ENCODE measurements around the gene PSG11. TPM values are rescaled to one million over a fixed set of nuclear protein-coding genes. Genes with fewer than 3 reads are reported as not detected.
"Not testable (repeated sequence)": the region's sequence is repeated elsewhere in the genome, so short reads cannot be mapped to it uniquely, and the experiment has no call there.

The PSG11 gene
- total RNA-seq (2014; rRNA removed; shearing (Covaris generic)), result not detected in 2 replicates
- not detected in 2 replicates for polyA plus RNA-seq (2014; cell fraction: nucleus; rRNA removed)

DNA sequence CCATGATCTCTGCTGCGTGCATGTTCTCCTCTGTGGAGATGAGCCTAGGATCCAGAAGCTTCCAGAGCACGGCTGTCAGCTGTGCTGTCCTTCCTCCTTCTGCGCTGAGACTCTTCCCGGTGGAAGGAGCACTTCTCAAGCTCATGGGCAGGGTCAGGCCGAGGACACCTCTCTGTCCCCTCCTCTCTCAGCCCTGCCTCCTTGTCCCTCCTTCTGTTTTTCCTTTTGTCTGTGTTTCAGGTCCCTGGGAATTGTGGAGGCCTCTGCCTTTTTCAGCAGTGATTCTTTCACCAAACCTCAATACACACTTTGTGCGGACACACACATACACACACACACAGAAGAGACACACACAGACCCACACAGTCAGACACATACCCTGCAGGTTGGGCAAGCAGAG, at the start of gene PSG11:
Gene PSG11, minus strand, starts transcription at position 101 of the 400 bp plus-strand sequence. Its CDS starts 97 bp downstream, at position 4.
- not testable (repeated sequence) for DNase-seq (ENCODE audit: extremely low read depth, low read depth)

DNA sequence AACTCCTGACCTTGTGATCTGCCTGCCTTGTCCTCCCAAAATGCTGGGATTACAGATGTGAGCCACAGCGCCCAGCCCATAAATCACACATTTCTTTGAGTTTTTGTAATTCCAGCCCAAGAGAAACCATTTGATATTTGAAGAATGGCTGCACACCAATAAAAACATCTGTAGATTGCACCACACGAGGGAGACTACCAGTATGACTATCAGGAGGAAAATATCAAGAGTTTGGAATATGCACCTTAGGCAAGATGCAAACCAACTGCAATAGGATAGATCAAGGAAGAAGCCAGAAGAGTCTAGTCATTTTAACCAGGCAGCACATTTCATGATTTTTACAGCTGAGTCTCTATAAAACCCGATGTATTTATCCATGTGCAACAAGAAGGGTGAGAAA, 36.1 kb upstream of the PSG11 start:
- not testable (repeated sequence) for DNase-seq (ENCODE audit: extremely low read depth, low read depth)

DNA sequence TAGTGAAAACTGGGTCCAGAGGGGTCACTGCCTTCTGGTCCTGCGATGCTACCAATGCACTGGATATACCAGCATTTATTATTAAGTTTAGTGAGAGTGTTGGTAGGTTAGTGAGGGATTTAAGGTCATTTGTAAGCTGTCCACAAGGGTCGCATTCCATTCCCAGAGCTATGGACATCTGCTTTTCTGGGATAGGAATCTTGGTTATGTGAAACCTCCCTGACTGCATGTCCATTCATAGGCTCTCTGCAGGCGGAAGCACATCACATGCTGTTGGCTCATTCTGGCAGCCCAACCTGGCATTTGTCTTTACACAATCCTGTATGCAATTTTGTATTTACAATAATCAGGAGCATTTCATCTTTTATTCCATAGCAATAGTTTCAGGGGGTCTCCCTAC, 35.1 kb upstream of the PSG11 start:
- not testable (repeated sequence) for DNase-seq (ENCODE audit: extremely low read depth, low read depth)

DNA sequence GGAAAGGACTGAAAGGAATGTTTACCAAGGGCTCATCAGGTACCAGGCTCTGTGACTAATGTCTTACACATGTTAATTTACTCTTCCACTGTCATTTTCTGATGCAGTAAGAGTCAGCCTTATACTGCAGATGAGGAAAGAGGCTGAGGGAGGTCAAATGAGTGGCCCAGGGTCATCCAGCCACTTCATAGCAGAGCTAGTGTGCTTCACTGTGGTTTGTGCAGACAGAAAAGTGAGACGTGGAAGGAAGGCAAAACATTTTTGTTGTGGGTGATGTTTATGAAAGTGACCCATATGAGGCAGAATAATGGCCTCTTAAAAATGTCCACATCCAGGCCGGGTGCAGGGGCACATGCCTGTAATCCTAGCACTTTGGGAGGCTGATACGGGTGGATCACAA, 34.0 kb upstream of the PSG11 start:
- DNase-seq (ENCODE audit: extremely low read depth, low read depth), result not testable (repeated sequence)

DNA sequence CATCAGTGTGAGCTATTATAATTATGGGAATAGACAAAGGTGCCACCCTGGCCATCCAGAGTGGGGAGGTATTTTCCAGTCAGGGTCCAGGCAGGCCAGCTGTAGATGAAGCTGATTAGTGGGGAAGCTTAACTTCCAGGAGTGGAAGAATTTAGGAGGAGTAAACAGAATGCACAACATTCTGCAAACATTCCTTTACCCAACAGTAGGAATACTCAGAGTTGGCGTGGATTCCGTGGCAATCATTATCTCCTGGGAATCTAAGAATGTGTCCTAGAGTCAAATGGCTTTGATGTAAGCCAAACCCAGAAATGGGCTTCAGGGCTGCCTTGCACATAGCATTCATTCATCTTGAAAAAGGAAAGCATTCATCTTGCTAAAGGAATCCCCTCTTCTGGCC, 33.2 kb upstream of the PSG11 start:
- DNase-seq (ENCODE audit: extremely low read depth, low read depth), result not testable (repeated sequence)

DNA sequence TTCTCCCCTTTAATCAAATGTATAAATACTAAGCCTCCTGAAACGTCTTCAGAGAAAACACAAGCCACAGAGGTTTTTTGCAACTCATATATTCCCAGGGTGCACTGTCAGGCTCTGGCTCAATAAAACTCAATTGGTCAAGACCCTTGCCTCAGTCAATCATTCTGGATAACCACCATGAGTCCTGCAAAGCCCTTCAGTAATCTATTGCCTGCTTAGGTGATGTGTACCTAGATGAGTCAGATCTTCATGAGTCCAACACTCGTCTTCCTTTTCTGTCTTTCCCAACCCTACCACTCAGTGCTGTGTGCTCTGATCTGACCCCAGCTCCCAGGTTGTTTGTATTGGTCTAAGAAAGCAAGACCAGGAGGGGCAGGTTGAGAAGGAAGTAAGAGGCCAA, 32.2 kb upstream of the PSG11 start:
- DNase-seq (ENCODE audit: extremely low read depth, low read depth), result not testable (repeated sequence)

DNA sequence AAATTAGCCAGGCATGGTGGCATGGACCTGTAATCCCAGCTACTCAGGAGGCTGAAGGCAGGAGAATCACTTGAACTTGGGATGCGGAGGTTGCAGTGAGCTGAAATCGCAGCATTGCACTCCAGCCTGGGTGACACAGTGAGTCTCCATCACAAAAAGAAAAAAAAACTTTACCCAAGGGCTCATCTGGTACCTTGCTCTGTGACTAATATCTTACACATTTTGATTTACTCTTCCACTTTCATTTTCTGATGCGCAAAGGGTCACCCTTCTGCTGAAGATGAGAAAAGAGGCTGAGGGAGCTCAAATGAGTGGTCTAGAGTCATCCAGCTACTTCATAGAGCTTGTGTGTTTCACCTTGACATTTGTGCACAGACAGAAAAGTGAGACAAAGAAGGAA, 21.7 kb upstream of the PSG11 start:
- DNase-seq (ENCODE audit: extremely low read depth, low read depth), result not testable (repeated sequence)

DNA sequence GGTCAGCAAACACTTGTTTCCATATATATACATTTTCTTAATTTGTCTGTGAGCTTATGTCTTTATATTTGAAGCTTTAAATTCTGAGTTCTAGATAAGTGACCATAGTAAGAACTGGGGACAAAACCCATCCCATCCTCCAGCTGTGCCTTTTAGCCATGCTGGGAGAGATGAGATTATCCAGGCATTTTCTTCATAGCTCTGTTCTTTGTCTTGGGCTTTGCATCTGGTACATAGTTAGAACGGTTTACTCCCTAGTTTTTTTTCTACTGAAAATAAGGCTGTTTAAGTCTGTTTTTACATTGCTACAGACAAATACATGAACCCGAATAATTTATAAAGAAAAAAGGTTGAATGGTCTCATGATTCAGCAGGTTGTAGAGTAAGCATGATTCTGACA, 20.3 kb upstream of the PSG11 start:
- DNase-seq (ENCODE audit: extremely low read depth, low read depth), result not testable (repeated sequence)

DNA sequence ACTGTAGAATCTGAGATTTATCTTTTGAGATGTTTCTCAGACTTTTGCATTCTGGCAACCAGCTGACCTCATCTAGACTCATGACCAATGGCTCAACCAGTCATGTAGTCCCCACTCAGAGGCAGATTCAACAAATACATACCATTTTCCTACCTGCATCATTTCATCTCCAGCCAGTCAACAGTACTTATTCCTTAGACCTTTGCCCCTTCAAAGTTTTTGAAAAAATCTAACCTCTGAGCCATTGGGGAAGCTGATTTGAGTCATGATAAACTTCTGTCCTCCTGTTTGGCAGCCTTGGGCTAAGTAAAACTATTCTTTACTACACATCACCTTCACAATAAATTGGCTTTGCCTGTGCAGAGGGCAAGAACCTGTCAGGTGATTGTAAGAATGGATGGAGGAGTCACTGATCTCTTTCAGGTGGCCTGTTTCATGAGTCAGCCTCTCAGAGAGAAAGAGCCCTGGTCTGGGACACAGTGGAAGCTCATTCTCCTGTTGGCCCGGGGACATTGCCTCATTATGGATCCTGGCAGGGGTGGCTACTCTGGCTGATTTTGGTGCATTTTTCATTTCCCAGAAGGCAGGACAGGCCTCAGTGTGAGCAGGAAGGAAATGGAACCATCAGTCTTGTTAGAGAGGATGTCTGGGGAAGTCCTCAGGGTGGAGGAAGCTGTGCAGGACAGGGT, 17.4 kb upstream of the PSG11 start:
- not testable (repeated sequence) for DNase-seq (ENCODE audit: extremely low read depth, low read depth)

DNA sequence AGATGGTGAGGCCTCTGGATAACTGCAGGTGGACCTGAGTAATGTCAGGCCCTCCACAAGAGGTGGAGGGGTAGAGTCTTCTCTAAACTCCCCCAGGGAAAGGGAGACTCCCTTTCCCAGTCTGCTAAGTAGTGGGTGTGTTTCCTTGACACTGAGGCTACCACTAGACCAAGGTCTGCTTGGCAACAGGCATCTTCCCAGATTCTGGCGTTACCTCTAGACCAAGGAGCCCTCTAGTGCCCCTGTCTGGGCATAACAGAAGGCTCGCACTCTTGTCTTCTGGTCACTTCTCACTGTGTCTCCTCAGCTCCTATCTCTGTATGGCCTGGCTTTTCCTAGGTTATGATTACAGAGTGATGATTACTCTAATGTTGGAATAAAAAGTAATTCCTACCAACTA, 5.4 kb upstream of the PSG11 start:
- not testable (repeated sequence) for DNase-seq (ENCODE audit: extremely low read depth, low read depth)

DNA sequence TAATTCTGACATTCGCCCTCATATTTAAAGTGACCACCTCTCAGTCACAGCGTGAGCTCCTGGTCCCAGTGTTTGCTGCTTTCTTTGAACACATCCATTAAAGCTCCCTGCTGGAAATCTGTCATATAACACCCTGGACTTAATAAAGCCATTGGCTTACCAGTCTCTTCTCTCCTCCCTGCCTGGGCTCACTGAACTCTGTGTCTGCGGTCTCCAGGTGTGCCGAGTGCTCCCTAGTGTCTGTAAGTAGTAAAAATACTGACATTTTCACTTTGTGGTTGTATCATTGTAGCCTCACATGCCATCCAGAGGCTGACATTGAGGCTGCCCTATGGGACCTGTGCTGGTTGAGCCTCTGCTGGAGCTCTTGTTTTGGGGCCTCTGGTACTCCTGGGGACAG, 2.6 kb upstream of the PSG11 start:
- no peak for DNase-seq (ENCODE audit: extremely low read depth, low read depth)

DNA sequence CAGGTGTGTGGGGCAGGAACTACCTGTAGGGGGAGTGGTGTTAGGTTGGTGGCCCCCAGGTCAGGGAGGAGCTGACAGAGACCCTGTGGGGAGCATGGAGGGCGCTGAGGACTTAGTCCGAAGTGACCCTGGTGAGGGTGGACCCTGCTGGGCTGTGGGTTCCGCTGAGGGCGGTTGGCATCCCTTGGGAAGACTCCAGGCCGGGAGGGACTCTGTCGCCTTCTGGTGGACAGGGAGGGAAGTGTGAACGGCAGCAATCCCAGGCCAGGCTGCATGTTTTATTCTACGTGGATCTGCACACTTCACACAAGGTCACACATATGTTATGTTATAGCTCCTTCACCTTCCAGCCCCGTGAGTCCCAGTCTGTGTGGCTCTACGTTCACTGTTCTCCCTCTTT, 1.7 kb upstream of the PSG11 start:
- not testable (repeated sequence) for DNase-seq (ENCODE audit: extremely low read depth, low read depth)

DNA sequence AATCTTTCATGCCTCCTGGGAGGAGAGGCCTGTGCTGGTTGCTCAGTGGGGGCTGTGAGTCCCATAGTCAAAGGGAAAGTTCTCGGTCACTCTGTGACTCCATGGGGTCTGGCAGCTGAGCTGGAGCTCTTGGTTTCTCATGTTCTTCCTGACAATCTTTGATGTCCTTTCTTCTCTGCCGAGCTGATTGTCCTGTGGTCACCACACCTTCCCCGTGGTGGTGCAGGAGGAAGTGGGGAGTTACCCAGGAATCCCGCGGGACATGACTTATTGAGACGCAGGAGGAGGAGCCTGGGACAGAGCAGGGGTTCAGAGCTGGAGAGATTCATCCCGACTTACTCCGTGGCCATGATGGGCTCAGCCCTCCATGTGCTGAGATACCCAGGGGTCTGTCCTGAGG, 792 bp upstream of the PSG11 start:
- not testable (repeated sequence) for DNase-seq (ENCODE audit: extremely low read depth, low read depth)

DNA sequence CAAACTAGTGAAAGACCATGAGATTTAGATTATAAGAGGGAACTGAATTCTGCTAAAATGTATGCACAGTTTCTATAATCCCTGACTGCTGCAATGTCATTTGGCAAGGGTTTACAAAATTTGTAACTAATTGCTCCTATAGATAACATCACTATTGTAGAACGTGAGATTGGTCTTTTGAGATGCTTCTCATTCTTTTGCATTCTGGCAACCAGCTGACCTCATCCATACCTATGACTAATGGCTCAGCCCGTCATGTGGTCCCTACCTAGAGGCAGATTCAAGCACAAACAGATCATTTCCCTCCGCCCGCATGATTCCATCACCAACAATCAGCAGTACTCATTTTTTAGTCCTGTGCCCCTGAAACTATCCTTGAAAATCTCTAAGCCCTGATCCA, 4.2 kb downstream of the PSG11 start:
- not testable (repeated sequence) for DNase-seq (ENCODE audit: extremely low read depth, low read depth)

DNA sequence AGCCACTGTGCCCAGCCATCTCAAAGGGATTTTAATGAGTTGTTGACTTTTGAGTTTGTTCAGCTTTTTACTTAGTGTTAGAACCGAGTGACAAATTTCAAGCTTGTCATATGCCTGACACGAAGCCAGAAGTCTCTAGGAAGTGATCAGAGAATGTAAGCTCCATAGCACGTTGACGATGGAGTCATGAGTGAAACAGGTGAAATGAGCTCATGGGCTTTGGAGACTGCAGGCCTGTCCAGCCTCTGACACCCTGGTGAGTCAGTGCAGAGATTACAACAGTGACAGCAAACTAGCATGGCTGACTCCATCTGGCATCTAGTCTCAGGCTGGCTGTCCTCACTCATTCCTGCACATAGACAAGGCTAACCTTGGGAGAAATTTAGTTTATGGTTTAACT, 4.6 kb downstream of the PSG11 start:
- DNase-seq (ENCODE audit: extremely low read depth, low read depth), result not testable (repeated sequence)

DNA sequence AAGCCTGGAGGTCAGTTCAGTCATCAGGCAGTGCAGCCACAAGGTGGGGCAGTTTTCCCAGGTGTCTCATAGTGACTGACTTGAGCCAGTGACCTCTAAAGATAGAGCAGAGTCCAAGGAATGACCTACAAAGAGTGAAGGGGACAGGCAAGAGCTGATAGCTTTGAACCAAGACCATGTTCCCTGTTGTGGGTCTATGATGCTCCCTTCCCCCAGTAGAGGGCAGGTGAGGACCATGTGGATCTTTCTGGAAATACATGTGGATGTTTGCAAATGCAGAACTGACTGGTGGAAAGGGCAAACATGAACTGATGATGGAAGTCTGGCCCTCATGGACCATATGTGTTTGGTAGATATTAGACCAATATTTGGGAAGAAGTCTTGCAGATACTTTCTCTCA, 6.7 kb downstream of the PSG11 start:
- not testable (repeated sequence) for DNase-seq (ENCODE audit: extremely low read depth, low read depth)

DNA sequence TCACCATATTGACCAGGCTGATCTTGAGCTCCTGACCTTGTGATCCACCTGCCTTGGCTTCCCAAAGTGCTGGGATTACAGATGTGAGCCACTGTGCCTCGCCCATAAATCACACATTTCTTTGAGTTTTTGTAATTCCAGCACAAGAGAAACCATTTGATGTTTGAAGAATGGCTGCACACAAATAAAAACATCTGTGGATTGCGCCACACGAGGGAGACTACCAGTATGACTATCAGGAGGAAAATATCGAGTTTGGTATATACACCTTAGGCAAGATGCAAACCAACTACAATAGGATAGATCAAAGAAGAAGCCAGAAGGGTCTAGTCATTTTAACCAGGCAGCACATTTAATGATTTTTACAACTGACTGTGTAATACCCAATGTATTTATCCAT, 20.4 kb downstream of the PSG11 start:
- not testable (repeated sequence) for DNase-seq (ENCODE audit: extremely low read depth, low read depth)

DNA sequence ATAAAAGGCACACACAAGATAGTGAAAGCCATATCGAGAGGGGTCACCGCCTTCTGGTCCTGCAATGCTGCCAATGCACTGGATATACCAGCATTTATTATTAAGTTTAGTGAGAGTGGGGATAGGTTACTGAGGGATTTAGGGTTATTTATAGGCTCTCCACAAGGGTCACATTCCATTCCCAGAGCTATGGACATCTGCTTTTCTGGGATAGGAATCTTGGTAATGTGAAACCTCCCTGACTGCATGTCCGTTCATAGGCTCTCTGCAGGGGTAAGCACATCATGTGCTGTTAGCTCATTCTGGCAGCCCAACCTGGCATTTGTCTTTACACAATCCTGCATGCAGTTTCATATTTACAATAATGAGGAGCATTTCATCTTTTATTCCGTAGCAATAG, 21.4 kb downstream of the PSG11 start:
- not testable (repeated sequence) for DNase-seq (ENCODE audit: extremely low read depth, low read depth)

DNA sequence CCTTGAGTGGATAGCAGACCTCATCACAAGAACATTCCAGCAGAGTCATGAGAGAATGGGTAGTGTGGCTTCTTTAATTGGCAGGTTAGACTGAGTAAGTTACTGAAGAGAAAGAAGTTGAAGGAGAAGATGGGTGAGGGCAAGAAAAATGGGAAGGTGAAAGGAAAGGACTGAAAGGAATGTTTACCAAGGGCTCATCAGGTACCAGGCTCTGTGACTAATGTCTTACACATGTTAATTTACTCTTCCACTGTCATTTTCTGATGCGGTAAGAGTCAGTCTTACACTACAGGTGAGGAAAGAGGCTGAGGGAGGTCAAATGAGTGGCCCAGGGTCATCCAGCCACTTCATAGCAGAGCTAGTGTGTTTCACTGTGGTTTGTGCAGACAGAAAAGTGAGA, 22.6 kb downstream of the PSG11 start:
- DNase-seq (ENCODE audit: extremely low read depth, low read depth), result not testable (repeated sequence)

DNA sequence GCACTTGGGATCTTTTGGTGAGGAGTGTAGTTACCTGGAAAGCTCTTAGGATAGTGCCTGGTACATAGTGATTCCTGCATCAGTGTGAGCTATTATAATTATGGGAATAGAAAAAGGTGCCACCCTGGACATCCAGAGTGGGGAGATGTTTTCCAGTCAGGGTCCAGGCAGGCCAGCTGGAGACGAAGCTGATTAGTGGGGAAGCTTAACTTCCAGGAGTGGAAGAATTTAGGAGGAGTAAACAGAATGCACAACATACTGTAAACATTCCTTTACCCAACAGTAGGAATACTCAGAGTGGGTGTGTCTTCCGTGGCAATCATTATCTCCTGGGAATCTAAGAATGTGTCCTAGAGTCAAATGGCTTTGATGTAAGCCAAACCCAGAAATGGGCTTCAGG, 23.3 kb downstream of the PSG11 start:
- DNase-seq (ENCODE audit: extremely low read depth, low read depth), result not testable (repeated sequence)

DNA sequence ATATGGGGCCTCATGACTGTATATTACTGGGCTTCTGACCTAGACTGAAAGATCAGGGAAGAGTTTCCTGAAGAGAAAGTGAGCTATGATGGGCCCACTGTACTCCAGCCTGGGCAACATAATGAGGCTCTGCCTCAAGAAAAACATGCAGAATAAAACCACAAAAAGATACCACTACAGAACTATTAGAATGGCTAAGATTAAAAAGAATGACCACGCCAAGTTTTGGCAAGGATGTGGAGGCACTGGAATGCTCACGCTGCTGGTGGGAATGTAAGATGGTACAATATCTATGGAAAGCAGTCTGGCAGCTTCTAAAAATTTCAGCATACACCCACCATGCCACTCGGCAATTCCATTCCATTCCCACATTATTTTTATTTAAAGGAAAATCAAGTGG, 30.1 kb downstream of the PSG11 start:
- not testable (repeated sequence) for DNase-seq (ENCODE audit: extremely low read depth, low read depth)

DNA sequence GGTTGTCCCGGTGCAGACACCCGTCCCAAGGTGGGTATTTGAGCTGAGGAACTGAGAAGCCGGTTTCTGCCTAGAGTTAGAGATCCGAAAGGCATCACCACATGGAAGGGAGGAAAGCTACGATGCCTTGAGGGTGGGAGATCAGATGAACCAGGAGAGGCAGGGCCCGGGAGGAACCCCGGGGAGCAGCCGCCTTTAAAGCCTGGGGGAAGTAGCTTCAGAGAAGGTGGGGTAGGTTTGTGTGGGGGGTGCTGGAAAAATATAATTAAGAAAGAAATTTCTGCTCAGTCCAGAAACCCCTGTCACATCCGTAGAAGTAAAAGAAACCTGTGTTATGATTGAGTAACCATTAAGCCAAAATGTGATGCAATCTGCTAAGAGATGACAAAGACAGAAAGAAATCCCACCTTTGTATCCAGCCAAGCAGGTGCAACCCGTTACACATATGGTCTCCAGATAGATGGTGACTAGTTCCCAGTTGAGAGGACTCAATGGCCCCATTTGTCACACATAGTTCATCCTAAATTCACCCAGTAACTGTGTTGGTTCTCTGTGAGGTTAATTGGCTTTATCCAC, 34.2 kb downstream of the PSG11 start:
- not testable (repeated sequence) for DNase-seq (ENCODE audit: extremely low read depth, low read depth)

Measured in NCI-H460 (cell line).